ENCODE data around the gene LRP1B.

The LRP1B gene

GRCh38 chr2:141610564-141611175, 520.1 kb downstream of the LRP1B start:
- no peak for TF ChIP-seq EZH2 (IDR thresholded peaks at IDR 0.05; ENCODE audit: borderline replicate concordance, low read depth, low read length, severe bottlenecking)
- no peak for TF ChIP-seq CTCF (IDR thresholded peaks at IDR 0.05; ENCODE audit: borderline replicate concordance, extremely low read depth, low read length, poor library complexity, severe bottlenecking)
- Histone ChIP-seq H3K27ac (ENCODE audit: low read length) (peak overlapping the region; percentile 63), H2AFZ (ENCODE audit: low read depth, low read length) (peak overlapping the region; percentile 78), H4K20me1 (ENCODE audit: insufficient read depth, low read length) (no peaks in the 10 kb centered on the region), H3K36me3 (ENCODE audit: insufficient read depth, low read length) (no peaks in the 10 kb centered on the region), H3K4me3 (ENCODE audit: low read depth in 1 of 2, low read length in 2 of 2) (peak overlapping the region in 1 of 2 experiments; percentile 37; a peak in 2 of 4 replicates), H3K4me2 (ENCODE audit: insufficient read depth, low read length) (peak overlapping the region; percentile 57), H3K9ac (ENCODE audit: low read depth, low read length) (peak overlapping the region; percentile 26), H3K4me1 (ENCODE audit: insufficient read depth, low read length) (peaks cover 19% of the 10 kb centered on the region), H3K27me3 (ENCODE audit: insufficient read depth, low read length, poor library complexity) (no peaks in the 10 kb centered on the region), H3K9me3 (ENCODE audit: insufficient read depth, low read length, severe bottlenecking) (no peaks in the 10 kb centered on the region), H3K79me2 (ENCODE audit: insufficient read depth, low read length) (no peaks in the 10 kb centered on the region)
- ATAC-seq (ENCODE audit: insufficient read depth, low read depth) (peak; percentile 31; the same call in 1 of the 3 replicates), DNase-seq (no peak)

- Histone ChIP-seq H3K4me3 (ENCODE audit: low read depth in 1 of 2, low read length in 2 of 2) (no peak overlapping the region), H3K79me2 (ENCODE audit: insufficient read depth, low read length) (no peaks in the 10 kb centered on the region), H3K27ac (ENCODE audit: low read length) (no peak overlapping the region), H3K36me3 (ENCODE audit: insufficient read depth, low read length) (no peaks in the 10 kb centered on the region), H3K27me3 (ENCODE audit: insufficient read depth, low read length, poor library complexity) (no peaks in the 10 kb centered on the region), H3K9me3 (ENCODE audit: insufficient read depth, low read length, severe bottlenecking) (peaks cover 3% of the 10 kb centered on the region), H3K9ac (ENCODE audit: low read depth, low read length) (no peak overlapping the region), H2AFZ (ENCODE audit: low read depth, low read length) (no peak overlapping the region), H4K20me1 (ENCODE audit: insufficient read depth, low read length) (no peaks in the 10 kb centered on the region), H3K4me2 (ENCODE audit: insufficient read depth, low read length) (no peak overlapping the region), H3K4me1 (ENCODE audit: insufficient read depth, low read length) (no peaks in the 10 kb centered on the region)
- ATAC-seq (ENCODE audit: insufficient read depth, low read depth) (no peak), DNase-seq (no peak)
- no peak for TF ChIP-seq CTCF (IDR thresholded peaks at IDR 0.05; ENCODE audit: borderline replicate concordance, extremely low read depth, low read length, poor library complexity, severe bottlenecking)
- no peak for TF ChIP-seq EZH2 (IDR thresholded peaks at IDR 0.05; ENCODE audit: borderline replicate concordance, low read depth, low read length, severe bottlenecking)
Observed at GRCh38 chr2:141605163-141605562, 525.7 kb downstream of the LRP1B start.

- no peak overlapping the region for H3K4me2 ChIP-seq (ENCODE audit: insufficient read depth, low read length)
- H3K79me2 ChIP-seq (ENCODE audit: insufficient read depth, low read length), result no peaks in the 10 kb centered on the region
- H3K9ac ChIP-seq (ENCODE audit: low read depth, low read length), result no peak overlapping the region
- no peaks in the 10 kb centered on the region for H3K27me3 ChIP-seq (ENCODE audit: insufficient read depth, low read length, poor library complexity)
- TF ChIP-seq EZH2 (IDR thresholded peaks at IDR 0.05; ENCODE audit: borderline replicate concordance, low read depth, low read length, severe bottlenecking), result no peak
- no peak for TF ChIP-seq CTCF (IDR thresholded peaks at IDR 0.05; ENCODE audit: borderline replicate concordance, extremely low read depth, low read length, poor library complexity, severe bottlenecking)
- DNase-seq (no peak), ATAC-seq (ENCODE audit: insufficient read depth, low read depth) (no peak)
- H3K9me3 ChIP-seq (ENCODE audit: insufficient read depth, low read length, severe bottlenecking), result peaks cover 3% of the 10 kb centered on the region
- no peak overlapping the region for H3K27ac ChIP-seq (ENCODE audit: low read length)
- H4K20me1 ChIP-seq (ENCODE audit: insufficient read depth, low read length), result no peaks in the 10 kb centered on the region
- no peaks in the 10 kb centered on the region for H3K4me1 ChIP-seq (ENCODE audit: insufficient read depth, low read length)
- H3K4me3 ChIP-seq (ENCODE audit: low read depth in 1 of 2, low read length in 2 of 2), result no peak overlapping the region
- no peaks in the 10 kb centered on the region for H3K36me3 ChIP-seq (ENCODE audit: insufficient read depth, low read length)
- H2AFZ ChIP-seq (ENCODE audit: low read depth, low read length), result no peak overlapping the region
Observed at GRCh38 chr2:141601511-141602152, 529.2 kb downstream of the LRP1B start.

Measured in DND-41 (cell line).